Activated CD4-positive, alpha-beta T cell treated with anti-CD3 and anti-CD28 coated beads for 24 hours (primary cell): ENCODE measurements around the gene IGFLR1.
A peak's percentile ranks its signal among the peaks of the same experiment; 100 is the strongest.
"Not testable (repeated sequence)": the region's sequence is repeated elsewhere in the genome, so short reads cannot be mapped to it uniquely, and the experiment has no call there.

Experiments used
- DNase-seq, 2 donors: peaks; one replicate each; pipeline ENCODE4 v3.0.0-alpha.2; 2020; ENCODE audit warnings: low read depth in 2 of 2

Gene IGFLR1

DNA sequence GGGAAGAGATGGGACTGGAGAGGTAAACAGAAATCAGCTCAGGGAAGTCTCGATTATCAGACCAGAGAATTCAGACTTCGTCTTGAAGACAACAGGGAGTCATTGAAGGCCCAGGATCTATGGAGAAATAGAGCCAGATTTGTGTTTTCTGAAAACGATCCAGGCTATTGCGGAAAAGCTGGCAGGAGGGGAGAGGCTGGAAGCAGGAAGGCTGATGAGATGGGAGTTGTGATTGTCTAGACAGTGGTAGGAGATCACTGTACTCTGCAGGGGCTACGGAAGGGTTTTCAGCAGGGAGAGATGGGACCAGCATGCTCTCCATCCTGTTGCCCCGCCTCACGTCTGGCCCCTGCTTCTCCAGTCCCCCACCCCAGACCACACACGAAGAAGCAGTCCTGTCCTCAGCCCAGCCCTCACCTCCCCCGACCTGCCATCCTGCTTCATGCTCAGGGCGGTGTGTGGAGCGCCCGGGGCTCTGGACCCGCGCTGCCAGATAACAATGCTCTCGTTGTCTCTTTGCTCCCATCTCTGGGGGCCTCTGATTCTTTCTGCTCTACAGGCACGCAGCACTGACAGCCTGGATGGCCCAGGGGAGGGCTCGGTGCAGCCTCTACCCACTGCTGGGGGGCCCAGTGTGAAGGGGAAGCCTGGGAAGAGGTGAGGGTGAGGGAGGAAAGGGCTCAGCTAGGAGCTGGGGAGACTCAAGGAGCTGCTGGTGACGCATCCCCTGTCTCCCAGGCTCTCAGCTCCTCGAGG, 35.0 kb upstream of the IGFLR1 start:
- DNase-seq, result no peak

- no peak for DNase-seq
Observed at GRCh38 chr19:35776102-35776788, 34.0 kb upstream of the IGFLR1 start.

- peak; percentile 98 to 100 for DNase-seq
Observed at GRCh38 chr19:35775298-35776101, 33.2 kb upstream of the IGFLR1 start, which contains the start of gene ARHGAP33. ARHGAP33 (plus strand) TSS chr19:35775564; CDS start chr19:35775659, 95 bp downstream.

DNA sequence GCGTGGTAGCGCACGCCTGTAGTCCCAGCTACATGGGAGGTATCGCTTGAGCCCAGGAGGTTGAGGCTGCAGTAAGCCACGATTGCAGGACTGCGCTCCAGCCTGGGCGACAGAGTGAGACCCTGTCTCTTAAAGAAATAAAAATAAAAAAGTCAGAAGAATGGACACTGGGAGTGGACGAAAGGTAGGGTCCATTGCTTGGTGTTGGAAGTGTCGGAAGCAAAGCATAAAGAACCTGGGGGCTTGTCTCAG, 32.7 kb upstream of the IGFLR1 start:
- no peak for DNase-seq

DNA sequence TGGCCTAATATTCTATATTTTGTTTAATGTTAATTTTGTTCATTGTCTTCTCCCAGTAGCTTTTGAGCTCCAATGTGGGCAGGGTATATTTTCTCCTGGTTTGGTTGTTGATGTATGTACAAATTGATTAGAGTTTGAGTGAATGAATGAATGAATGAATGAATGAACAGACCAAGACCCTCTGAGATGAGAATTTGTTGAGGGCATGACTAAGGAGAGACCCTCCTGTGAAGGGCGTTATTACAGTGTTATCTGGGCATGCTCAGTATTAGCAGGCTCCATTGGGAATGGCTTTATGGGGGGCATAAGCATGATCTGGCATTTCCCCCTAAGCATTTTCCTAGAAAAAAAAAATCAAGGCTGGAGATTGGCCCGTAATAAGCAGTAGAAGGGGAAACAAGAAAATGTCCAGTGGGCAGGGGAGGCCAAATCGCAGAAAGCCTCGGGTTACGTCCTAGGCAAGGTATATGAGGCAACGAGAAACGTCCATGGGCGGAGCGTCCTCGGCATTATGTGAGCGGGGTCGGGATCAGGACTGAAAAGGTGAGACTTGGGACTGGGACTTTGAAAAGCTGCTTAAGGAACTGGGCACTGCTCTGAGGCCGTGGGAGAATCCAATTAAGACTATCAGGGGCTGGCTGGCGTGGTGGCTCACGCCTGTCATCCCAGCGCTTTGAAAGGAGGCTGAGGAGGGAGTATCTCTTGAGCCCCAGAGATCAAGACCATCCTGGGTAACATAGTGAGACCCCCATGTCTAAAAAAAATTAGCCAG, 32.2 kb upstream of the IGFLR1 start:
- no peak for DNase-seq

DNA sequence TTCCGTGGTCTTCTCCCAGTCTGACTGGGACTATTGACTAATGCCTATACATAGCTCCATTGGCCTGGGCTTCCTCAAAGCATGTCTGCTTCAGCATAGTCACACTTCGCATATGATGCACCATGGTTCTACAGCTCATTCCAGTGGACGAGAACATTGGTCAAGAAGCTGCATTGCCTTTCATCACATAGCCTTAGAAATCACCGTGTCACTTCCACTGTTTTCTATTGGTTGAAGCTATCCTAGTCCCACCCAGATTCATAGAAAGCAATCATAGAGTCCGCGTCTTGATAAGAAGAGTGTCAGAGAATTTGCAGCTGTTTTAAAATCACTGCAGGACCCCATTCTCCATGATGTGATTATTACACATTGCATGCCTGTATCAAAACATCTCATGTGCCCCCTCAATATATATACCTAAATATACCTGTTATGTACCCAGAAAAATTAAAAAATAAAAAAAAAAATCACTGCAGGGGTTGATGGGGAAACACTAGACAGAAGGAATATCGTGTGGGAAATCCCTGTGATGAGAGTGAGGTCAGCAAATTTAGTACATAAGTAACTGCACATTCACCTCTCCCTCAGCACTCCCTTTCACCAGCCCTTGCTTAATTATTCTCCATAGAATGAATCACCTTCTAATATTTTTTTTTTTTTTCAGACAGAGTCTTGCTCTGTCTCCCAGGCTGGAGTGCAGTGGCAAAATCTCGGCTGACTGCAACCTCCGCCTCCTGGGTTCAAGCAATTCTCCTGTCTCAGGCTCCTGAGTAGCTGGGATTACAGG, 31.0 kb upstream of the IGFLR1 start:
- no peak for DNase-seq

DNA sequence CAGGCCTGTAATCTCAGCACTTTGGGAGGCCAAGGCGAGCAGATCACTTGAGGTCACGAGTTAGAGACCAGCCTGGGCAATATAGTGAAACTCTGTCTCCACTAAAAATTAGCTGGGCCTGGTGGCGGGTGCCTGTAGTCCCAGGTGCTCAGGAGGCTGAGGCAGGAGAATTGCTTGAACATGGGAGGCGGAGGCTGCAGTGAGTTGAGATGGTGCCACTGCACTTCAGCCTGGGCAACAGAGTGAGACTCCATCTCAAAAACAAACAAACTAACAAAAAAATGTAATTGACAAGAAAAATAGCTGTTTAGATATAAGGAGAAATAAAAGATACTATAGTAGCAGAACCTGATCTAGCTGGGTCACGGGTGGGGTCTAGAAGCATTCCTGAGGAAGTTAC, 30.1 kb upstream of the IGFLR1 start:
- not testable (repeated sequence) for DNase-seq

- DNase-seq, result no peak
Observed at GRCh38 chr19:35768082-35768421, 25.8 kb upstream of the IGFLR1 start.

GRCh38 chr19:35767288-35768081, 25.2 kb upstream of the IGFLR1 start:
- no peak for DNase-seq

DNA sequence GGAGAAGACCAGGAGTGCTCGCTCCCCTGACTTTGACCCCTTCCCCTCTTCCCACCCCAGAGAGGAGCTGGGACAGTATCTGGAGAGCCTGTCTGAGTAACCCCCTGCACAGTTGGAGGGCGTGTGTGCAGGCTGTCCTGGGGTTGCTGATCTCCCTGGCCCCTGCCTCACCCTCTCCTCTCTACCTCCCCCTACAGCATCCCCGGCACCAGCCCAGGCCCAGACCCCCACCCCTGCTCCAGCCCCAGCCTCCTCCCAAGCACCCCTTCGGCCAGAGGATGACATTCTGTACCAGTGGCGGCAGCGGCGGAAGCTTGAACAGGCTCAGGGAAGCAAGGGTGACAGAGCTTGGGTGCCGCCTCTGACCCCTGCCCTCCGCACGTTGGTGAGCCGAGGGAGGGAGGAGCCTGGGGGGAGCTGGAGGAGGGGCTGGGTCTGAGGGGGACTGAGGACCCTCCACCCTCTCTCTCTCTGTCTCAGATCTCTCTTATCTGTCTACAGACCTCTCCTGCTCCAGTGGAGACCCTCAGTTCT, 24.4 kb upstream of the IGFLR1 start:
- DNase-seq, result no peak

- no peak for DNase-seq
Observed at GRCh38 chr19:35764432-35765315, 22.4 kb upstream of the IGFLR1 start.

DNA sequence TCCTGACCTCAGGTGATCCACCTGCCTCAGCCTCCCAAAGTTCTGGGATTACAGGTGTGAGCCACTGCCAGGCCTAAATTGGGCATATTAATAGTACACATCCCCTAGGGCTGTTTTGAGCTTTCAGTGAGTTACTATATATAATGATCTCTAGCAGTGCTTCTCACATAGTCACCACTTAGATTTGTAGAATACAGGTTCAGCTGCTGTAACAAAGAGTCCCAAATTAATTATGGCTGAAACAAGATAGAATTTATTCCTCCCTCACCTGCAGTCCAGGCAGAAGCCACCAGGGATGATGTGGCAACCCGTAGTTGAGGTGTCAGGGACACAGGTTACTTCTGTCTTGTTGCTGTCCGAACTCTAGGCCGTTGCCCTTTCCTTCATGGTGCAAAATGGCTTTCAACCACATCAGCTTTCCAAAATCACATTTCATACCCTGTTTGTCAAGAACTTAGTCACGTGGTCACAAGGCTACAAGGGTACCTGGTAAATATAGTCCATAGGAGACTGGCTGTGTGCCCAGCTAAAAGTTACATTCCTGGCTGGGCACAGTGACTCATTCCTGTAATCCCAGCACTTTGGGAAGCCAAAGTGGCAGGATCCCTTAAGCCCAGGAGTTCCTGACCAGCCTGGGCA, 18.6 kb upstream of the IGFLR1 start:
- DNase-seq, result no peak

DNA sequence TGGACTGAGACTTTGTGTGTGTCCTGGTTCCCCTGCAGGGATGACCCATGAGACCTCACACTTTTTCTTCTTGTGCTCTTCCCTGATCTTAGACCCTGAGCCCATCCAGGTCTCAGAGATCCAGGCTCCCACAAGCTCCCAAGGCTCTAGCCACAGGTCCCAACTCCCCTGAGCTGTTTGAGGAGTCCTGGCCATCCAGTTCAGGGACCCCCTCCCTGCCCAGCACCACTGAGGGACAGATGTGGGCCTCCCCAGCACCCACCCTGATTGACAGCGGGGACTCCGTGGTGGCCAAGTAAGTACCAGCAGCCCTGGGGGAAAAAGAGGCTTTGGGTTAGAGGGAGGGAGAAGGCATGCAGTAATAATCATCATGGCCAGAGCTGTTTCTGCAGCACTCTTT, 17.4 kb upstream of the IGFLR1 start:
- no peak for DNase-seq

- peak; percentile 94 to 97 for DNase-seq
Observed at GRCh38 chr19:35757749-35758608, 15.7 kb upstream of the IGFLR1 start, which contains the start of gene PROSER3. PROSER3 (plus strand) TSS chr19:35758176; CDS start chr19:35758216, 40 bp downstream.

DNA sequence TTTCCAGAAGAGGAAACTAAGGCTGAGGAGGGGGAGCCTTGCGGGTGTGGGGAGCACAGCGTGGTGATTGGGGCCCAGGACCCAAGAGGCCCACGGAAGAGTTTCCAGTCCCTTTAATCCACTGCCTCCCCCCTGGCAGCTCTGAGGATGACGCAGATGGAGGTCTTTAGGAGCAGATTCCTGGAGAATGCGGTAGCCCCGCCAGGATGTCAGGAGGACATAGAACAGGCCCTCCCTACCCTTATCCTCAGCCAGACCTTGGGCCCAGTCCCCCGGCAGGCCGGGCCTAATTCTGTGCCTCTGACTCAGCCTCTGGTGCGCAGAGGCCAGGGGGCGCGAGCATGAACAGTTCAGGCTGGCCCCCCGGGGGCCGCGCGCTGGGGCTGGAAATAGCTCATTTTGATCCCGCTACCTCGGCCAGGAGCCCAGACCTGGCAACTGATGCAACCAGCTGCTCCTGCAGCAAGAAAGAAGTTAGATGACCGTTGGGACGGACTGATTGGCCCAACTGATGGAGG, 15.0 kb upstream of the IGFLR1 start:
- no peak for DNase-seq

GRCh38 chr19:35756377-35757230, 14.4 kb upstream of the IGFLR1 start, which contains the start of gene HSPB6:
HSPB6 (minus strand) TSS chr19:35757029; CDS start chr19:35757008, 21 bp downstream.
- no peak for DNase-seq
